Cerebellar cortex (tissue), 1 donor: ENCODE measurements around the gene SMIM30.
A peak's percentile ranks its signal among the peaks of the same experiment; 100 is the strongest.
"Not testable (repeated sequence)": the region's sequence is repeated elsewhere in the genome, so short reads cannot be mapped to it uniquely, and the experiment has no call there.

Source experiments
- DNase-seq: peaks from one replicate; pipeline ENCODE4 v3.0.0-alpha.2; 2015; ENCODE audit warnings: low spot score

SMIM30 gene, protein sequence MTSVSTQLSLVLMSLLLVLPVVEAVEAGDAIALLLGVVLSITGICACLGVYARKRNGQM

DNA sequence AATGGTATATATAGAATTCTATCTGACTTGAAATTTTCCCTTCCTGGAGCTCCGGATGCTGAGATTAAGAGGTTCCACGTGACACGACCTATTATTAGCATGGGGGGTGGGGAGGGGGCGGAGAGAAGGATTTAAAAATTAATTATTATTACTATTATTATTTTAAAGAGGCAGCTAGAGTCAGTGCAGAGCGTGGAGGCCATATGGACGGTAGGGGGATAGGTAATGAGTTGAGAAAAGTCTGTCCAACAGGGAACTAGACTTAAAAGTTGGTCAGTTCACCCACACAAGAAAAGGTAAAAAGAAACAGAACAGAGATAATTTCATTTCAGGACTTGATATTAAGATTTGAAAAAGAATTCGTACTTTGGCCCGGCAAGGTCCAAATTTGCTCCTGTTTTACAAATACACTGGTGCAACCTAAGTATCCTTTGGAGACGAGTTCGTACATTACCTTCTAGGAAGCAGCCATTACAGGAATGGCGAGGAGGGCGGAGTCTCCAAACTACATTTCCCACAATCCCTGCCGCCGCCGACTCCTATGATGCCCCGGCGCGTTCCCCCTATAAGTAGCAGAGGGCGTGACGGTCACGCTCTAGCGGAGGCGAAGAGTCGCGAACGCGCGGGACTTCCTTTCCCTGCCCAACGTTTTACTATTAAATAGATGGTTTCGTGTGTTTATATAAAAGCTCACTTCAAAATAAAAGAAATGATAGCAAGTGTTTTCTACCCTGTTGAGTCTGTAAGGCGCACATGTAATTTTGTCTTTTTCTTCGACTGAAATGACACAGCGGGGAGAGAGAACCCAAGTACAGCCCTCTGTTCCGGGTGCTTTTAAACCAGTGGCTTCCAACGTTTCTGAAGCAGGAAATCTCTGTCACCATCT, at the start of gene SMIM30:
TSS of gene SMIM30 (minus strand) at position 481 of the 886 bp plus-strand sequence. CDS start 976 bp downstream, outside the sequence.
- DNase-seq: peak; percentile 96

DNA sequence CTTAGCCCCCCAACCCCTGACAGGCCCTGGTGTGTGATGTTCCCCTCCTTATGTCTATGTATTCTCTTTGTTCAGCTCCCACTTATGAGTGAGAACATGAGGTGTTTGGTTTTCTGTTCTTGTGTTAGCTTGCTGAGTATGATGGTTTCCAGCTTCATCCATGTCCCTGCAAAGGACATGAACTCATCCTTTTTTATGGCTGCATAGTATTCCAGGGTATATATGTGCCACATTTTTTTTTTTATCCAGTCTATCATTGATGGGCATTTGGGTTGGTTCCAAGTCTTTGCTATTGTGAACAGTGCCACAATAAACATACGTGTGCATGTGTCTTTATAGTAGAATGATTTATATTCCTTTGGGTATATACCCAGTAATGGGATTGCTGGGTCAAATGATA, 47.8 kb upstream of the SMIM30 start:
- not testable (repeated sequence) for DNase-seq

DNA sequence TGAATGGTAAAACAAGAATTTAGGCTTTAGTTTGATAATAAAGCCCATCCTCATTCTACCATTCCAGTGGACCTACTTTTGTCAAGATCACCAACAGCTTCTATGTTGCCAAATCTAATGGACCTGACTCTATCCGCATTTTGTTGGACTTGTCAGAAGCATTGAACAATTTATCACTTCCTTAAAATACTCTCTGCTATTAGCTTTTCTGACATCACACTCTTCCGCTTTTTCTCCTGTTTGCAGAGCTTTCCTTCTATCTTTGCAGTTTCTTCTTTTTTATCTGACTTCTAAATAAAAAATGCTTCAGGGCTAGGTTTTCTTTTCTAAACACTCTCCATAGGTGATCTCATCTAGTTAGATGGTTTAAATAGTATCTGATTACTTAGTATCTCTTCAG, 42.7 kb upstream of the SMIM30 start:
- no peak for DNase-seq

DNA sequence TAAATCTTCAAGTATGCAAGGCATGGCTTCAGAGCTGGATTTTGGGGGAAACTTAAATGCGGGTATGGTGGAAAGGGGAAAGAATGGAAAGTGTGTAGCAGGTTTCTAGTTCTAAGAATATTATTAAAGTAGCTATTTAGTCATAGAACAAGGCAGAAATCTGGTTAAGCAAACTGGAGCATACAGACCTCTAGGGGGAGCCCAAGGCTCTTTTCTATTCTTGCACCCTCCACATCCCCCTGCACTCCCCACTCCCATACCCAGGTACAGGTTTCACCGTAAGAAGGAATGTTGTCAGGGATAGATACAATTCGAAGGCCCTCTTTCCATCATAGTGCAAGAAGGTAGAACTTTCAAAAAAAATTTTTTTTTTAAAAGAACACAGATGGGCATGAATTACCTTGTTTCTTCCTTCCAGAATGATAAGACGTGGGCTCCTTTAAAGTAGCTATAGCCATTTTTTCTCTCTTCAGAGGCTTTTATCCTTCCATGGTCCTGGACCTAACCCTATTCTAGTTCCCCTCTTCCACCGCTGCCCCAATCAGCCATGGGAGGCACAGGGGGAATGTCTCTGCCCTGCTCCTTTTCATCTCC, 41.5 kb upstream of the SMIM30 start:
- DNase-seq: peak; percentile 31

DNA sequence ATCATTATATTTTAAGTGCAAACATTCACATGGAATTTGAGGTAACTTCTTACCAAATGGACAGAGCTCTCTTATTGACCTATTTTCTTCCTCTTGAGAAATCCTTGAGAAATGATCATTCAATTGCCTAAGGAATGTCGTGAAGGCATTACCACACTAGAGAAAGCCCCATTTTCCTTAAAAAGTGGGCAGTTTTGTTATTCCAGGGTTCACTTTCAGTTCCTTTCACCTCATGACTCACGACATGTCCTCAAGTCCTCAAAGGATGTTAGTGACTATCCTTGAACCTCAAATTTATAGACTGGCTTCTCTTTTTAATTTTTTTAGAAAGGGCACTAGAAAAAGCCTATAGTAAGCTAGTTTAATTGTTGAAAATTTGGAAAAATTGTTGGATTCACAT, 40.4 kb upstream of the SMIM30 start:
- DNase-seq: no peak

DNA sequence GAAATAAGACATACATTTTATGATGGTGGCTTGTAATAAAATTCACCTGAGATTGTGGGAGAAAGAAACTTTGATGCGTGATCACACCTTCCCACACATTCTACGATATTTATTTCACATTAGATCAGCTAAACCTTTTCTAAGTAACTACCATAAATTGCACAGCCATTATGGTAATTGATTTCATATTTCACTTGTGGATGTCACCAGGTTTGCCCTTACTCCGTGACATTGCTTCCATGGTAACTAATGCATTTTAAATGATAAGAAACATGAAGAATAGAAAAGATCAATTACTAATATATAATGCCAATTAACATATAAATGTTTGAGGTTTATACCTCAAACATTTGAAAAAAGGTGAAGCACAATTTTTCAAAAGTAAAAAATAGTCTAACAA, 35.8 kb upstream of the SMIM30 start:
- DNase-seq: no peak

DNA sequence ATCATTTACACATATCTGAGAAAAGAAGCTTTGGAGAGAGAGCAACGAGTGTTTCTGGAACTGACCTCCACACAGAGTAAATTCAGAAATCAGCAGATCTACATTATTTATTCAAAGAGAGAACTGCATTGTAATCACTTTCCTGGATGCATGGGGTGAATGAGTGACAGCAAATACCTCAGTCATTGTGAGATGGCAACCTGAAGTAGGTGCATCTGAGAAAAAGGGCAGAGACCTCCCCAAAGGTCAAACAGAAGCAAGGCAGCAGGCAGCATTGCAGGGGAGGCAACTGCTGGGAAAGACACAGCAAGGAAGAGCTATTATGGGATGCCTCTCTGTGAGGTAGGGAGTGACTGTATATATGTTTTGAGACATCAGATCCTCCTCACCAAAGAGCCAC, 26.5 kb upstream of the SMIM30 start:
- no peak for DNase-seq

DNA sequence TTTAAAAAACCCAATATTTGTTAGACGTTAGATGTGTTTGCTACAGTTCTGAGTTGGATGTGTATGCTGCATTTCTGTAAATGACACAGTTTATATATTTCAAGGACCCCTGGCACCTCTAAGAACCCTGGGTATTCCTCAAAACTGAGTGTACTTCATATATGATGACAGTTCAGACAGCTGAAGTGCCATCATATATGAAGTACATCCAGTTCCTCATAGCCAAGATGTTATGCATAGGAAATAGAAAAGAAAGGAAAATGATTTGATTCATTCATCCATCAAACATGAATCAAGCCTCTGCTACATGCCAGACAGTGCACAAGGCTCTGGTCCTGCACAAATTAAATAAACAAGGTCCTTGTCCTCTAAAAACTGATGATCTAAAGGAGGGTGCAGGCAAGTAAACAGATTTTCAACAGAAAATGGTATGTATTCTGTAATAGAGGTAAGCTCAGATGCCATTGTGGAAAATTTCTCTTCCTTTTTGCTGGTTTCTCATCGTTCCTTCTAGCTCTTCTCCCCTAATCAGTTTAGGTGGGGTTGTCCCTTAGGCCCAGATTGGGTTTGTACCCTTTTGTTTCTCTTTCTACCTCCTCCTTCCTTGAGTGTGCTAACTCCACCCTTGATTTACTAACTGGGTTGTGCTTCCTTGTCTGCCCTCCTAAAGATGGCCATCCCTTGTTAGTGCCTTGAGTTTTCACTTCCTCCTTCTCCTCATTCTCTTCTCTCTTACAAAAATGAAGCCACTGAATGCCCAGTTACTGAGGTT, 25.3 kb upstream of the SMIM30 start:
- DNase-seq: no peak

DNA sequence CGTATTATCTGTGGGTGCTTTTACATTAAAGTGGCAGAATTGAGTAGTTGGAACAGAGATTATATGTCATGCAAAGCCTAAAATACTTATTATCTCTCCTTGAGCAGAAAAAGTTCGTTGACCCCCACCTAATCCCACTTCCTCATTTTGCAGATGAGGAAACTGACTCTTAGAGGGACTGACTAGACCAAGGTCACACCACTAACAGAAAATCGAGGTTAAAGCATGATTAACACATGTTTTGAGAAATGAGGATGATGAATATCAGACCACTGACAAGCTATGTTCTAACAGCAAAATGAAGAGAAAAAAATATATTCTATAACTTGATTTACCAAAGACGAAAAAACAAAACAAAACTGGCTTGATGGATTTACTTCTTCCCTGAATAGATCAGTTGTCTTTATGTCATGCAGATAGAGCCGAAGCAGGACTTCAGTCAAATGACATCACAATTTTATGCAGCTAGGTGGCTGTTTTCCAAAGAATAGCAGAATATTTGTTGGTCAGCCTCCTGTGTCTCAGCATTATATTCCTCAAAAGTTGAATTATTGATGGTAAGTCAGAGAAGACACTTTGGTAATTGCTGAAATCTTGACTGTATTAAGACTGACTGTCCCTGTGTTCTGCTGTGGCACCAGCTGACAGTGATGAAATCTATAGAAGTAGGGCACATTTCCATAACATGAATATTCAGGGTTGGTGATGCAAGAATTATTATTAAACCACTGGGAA, 24.2 kb upstream of the SMIM30 start:
- no peak for DNase-seq

DNA sequence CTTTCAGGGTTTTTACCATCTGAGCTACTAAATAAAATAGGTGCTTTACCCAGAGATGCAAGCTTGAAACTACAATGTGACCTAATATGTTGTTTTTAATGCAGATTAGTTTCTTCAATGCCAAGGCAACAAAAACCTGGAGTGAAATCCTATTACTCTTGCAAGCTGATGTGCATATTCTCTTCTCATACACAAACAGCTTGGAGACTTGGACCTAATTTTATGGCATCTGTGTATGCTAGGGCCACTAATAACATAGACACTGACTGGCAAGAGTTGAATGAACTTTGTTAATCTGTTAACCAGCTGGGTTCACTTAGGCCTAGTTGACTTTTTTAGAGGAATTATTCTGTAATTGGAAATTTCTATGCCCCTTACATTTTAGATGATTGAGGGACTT, 23.4 kb upstream of the SMIM30 start:
- DNase-seq: no peak

DNA sequence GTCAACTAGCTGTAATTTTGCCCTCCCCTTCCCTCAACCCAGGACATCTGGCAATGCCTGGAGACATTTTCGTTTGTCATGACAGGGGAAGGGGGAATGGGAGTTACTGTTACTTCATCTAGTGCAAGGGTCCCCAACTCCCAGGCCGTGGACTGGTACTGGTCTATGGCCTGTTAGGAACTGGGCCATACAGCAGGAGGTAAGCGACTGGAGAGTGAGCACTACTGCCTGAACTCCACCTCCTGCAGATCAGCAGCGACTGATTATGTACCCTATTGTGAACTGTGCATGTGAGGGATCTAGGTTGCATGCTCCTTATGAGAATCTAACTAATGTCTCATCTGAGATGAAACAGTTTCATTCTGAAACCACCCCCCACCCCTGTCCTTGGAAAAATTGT, 22.6 kb upstream of the SMIM30 start:
- no peak for DNase-seq

DNA sequence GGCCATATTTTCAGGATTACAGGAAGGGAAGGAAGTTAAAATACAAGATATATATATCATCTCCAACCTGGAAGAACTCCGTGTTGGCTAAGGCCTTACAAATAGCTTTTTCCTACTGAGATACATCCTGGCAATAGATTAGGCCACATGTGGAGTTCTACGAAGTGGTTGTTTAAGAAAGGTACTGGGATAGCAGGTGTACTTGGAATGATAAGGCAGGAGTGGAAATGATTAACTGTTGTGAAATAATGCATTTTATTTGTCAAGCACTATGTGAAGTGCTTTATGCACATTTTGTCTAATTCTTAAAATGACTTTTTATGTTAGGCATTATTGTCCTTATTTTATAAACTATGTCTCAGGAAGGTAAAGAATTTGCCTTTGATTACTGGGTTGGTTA, 18.9 kb upstream of the SMIM30 start:
- DNase-seq: no peak

DNA sequence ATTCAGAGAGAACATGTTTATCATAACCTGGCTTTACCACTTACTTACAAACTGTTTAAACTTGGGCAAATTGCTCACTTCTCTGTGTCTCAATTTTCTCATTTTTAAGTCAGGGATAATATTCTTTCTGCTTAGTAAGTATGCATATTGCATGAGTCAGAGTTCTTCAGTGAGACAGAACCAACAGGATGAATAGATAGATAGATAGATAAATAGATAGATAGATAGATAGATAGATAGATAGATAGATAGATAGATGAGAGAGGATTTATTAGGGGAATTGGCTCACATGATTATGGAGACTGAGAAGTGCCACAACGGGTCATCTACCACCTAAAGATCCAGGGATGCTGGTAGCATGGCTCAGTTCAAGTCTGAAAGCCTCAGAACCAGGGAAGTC, 15.7 kb upstream of the SMIM30 start:
- no peak for DNase-seq

DNA sequence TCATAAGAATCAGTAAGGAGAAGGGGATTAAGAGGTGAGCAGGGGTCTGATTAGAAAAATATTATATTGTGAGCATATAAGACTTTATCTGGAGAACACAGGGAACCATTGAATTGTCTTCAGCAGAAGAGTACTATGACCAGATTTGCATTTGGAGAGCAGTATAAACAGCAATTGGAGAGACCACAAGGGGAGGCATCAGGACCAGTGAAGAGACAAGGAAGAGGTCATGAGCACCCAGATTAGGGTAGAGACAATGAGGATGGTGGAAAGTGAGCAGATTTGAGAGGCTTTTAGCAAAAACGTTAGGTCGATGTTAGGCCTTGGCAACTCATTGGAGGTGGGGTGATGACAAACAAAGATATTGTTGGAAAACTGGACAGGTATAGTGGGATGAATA, 13.0 kb upstream of the SMIM30 start:
- DNase-seq: no peak

DNA sequence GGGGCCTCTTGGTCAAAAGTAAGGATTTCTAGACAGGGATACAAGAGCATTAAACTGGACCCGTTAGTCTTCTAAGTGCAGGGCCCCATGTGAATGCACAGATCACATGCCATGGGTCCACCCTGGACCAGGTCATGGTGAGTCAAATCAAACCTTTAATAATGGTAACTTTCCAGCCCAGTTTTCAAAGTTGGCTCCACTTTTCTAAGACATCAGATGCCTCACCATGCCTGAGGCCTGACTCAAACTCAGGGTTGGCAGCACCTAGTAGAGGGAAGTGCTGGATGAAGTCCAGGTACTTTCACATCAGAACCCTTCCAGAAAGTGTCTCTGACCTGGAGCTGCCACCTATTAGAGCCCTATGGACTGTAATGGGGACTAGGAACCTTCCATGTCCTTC, 9.7 kb upstream of the SMIM30 start:
- DNase-seq: no peak

DNA sequence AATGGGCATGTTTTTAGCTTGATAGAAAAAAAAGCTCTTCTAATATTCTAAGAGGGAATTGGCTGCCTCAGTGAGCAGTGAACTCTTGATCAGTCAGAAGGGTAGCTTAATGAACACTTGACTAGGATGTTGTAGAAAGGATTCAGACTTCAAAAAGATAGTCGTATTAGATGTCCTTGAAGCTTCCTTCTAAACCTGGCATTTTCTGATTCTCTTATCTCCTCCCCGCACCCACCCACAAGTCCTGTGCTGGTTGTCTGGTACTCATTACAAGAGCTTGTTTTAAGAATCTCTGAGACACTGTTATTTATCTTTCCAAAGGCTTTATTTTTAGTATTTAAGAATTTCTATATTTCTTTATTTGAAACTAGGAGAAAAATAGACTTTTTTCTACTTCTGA, 7.4 kb upstream of the SMIM30 start:
- DNase-seq: no peak

DNA sequence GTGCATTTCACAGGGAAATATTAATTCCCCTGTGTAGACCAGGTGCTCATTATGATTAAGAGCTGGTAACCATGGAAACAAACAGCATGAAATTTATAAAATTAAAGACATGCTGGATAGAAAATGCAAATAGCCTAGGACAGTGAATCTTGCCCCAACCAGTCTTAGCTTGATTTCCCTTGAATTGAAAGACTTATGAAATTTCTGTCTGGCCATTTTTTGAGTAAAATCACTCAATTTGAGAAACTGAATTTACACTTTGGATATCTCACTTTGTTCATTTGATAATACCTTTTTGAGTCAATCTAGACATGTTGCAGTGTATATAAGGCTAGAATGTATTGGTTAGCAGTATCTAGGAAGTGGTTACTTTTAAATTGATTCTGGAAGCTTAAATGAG, 4.4 kb upstream of the SMIM30 start:
- DNase-seq: no peak

DNA sequence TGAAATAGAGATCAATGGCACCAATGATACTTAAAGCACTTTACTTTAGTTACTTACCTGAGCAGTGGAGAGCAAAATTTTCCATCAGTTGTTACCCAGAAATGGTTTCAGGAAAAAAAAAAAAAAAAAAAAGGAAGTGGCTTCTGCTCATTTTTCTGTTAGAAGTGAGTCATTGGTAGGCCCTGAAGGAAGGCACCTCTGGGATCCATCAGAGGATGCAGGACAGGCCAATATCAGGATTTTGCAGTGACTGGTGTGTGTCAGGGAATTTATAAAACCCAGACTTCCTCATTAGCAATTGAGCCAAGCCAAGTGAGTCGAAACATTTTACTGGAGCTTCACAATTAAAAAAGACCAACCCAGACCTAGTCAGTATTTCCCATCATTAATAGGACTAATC, 2.3 kb upstream of the SMIM30 start:
- DNase-seq: no peak

DNA sequence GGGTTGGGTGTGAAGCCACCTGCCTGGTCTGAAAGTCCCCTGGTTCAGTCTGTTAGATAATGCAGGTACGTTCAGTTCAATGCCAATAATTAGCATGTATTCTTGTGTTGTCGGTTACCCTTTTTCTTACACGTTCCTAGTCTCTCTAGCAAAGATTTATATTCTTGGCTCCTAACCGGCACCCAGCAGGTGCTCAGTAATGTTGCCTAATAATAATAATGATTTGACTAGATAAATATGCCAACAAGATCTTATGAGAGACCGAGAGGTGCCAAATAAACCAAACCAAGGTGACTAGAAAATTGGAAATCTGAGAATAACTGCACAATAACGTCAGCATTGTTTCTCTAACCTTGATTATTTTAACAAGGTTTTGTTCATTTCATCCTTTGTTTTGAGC, 1.1 kb upstream of the SMIM30 start:
- DNase-seq: peak; percentile 5

DNA sequence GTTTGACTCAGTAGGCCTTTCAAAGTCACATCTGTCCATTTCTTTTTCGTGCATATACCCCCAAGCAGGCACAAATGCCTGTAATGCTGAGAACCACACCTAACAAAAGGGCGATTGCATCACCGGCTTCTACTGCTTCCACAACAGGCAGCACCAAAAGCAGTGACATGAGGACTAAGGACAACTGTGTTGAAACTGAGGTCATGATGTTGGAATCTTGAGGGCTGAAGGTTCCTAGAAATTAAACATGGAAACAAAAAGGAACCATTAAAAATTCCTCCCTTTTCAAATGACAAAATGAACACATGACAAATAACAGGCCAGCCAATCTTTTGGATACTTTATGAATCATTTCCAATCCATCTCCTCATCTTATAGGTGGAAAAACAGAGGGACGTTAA, 980 bp downstream of the SMIM30 start:
- not testable (repeated sequence) for DNase-seq

DNA sequence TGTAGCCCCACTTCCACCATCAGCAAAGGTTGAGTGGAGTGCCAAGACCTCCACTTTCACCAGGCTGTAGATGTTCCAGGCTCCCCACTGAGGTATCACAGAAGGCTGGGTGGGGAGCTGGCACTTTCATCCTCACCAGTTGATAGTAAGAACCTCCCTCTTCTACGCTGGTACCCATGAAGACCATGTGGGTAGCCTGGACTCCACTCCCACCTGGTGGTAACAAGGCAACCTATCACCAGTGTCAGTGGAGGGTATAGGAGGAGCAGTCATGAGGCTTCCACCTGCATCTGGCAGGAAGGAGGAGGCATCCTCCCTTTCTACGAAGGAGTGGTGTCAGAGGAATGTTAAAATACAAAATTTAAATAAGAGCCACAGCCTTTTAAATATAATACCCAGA, 4.4 kb downstream of the SMIM30 start:
- peak; percentile 17 for DNase-seq

DNA sequence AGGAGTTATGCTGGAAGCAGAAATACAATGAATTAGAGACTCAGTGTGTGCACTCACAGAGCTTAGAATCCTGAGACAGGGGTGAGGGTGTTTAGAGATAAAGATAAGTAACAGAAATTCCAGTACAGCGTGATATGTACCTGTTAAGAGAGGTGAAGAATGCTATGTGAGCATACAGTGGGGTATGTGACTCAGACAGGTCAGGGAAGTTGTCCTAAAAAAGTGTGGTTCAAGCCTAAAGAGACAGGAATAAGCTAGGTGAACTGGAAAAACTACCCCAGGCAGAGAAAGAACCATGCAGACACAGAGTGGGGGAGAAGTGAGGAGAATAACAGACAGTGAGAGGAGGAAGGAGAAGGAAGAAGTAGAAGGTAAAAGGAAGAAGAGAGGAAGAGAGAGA, 8.6 kb downstream of the SMIM30 start:
- no peak for DNase-seq
